C4-2B (cell line): ENCODE results near the gene ADGRV1.

Experiments used
- ZFX ChIP-seq: fragments of 450-650 bp; IDR thresholded peaks from 2 replicates; pipeline ENCODE4 v1.6.1; 2017
- TF ChIP-seq, protein P1 (sequence below): fragments of 450-650 bp; conservative IDR thresholded peaks from 2 replicates; pipeline ENCODE4 v1.5.1; 2017; ENCODE audit warnings: mild to moderate bottlenecking

DNA sequence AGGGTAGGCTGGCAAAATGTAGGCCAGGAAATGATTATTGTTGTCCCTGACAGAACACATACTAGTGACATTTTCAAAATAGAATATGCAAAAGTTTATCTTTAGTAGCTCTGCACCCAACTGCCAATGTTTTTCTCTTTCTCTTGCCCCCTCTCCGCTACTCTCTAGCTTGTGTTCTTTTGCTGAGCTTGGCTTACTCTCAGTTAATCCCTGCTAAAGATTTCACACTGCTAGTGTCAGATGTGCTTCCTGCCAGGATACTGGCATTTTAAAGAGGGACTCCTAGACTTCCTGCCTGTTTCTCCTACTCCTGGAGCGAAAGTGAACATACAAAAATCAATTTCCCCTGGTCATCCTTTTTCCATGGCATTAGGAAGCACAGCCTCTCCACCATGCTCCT is 564.1 kb downstream of the ADGRV1 start:
- TF ChIP-seq, protein P1, sequence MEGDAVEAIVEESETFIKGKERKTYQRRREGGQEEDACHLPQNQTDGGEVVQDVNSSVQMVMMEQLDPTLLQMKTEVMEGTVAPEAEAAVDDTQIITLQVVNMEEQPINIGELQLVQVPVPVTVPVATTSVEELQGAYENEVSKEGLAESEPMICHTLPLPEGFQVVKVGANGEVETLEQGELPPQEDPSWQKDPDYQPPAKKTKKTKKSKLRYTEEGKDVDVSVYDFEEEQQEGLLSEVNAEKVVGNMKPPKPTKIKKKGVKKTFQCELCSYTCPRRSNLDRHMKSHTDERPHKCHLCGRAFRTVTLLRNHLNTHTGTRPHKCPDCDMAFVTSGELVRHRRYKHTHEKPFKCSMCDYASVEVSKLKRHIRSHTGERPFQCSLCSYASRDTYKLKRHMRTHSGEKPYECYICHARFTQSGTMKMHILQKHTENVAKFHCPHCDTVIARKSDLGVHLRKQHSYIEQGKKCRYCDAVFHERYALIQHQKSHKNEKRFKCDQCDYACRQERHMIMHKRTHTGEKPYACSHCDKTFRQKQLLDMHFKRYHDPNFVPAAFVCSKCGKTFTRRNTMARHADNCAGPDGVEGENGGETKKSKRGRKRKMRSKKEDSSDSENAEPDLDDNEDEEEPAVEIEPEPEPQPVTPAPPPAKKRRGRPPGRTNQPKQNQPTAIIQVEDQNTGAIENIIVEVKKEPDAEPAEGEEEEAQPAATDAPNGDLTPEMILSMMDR: no peak
- no peak for TF ChIP-seq ZFX
